ENCODE results near the gene EPB41L4A. TPM values are rescaled to one million over a fixed set of nuclear protein-coding genes. Genes with fewer than 3 reads are reported as not detected.

The EPB41L4A gene
- total RNA-seq, 1 donor from 2014 or later = 37.7 TPM

- no peak for DNase-seq (ENCODE audit: low spot score, unreplicated experiment)
- Mint-ChIP-seq H3K4me3 (ENCODE audit: low read depth) (no peak overlapping the region), H3K27ac (no peak overlapping the region), H3K9me3 (ENCODE audit: low read depth) (no peaks in the 10 kb centered on the region), H3K36me3 (ENCODE audit: insufficient read depth) (peaks cover 2% of the 10 kb centered on the region), H3K27me3 (no peaks in the 10 kb centered on the region), H3K4me1 (ENCODE audit: low read depth) (no peaks in the 10 kb centered on the region)
- TF ChIP-seq, protein P1, sequence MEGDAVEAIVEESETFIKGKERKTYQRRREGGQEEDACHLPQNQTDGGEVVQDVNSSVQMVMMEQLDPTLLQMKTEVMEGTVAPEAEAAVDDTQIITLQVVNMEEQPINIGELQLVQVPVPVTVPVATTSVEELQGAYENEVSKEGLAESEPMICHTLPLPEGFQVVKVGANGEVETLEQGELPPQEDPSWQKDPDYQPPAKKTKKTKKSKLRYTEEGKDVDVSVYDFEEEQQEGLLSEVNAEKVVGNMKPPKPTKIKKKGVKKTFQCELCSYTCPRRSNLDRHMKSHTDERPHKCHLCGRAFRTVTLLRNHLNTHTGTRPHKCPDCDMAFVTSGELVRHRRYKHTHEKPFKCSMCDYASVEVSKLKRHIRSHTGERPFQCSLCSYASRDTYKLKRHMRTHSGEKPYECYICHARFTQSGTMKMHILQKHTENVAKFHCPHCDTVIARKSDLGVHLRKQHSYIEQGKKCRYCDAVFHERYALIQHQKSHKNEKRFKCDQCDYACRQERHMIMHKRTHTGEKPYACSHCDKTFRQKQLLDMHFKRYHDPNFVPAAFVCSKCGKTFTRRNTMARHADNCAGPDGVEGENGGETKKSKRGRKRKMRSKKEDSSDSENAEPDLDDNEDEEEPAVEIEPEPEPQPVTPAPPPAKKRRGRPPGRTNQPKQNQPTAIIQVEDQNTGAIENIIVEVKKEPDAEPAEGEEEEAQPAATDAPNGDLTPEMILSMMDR (IDR thresholded peaks at IDR 0.05; ENCODE audit: unreplicated experiment) = no peak
Measured at GRCh38 chr5:112348915-112349314, 70.2 kb downstream of the EPB41L4A start.

- TF ChIP-seq, protein P1 (IDR thresholded peaks at IDR 0.05; ENCODE audit: unreplicated experiment) = no peak
- H3K27ac Mint-ChIP-seq = no peak overlapping the region
- DNase-seq (ENCODE audit: low spot score, unreplicated experiment) = no peak
- H3K36me3 Mint-ChIP-seq (ENCODE audit: insufficient read depth) = peaks cover 2% of the 10 kb centered on the region
- H3K4me3 Mint-ChIP-seq (ENCODE audit: low read depth) = no peak overlapping the region
- H3K27me3 Mint-ChIP-seq = no peaks in the 10 kb centered on the region
- H3K9me3 Mint-ChIP-seq (ENCODE audit: low read depth) = no peaks in the 10 kb centered on the region
- no peaks in the 10 kb centered on the region for H3K4me1 Mint-ChIP-seq (ENCODE audit: low read depth)
Measured at GRCh38 chr5:112348387-112348786, 70.7 kb downstream of the EPB41L4A start.

- Mint-ChIP-seq H3K4me3 (ENCODE audit: low read depth) (no peak overlapping the region), H3K27ac (no peak overlapping the region), H3K36me3 (ENCODE audit: insufficient read depth) (no peaks in the 10 kb centered on the region), H3K9me3 (ENCODE audit: low read depth) (no peaks in the 10 kb centered on the region), H3K27me3 (no peaks in the 10 kb centered on the region), H3K4me1 (ENCODE audit: low read depth) (peaks cover 4% of the 10 kb centered on the region)
- DNase-seq (ENCODE audit: low spot score, unreplicated experiment) = no peak
- TF ChIP-seq, protein P1 (IDR thresholded peaks at IDR 0.05; ENCODE audit: unreplicated experiment) = no peak
Measured at GRCh38 chr5:112346411-112347044, 72.5 kb downstream of the EPB41L4A start.

DNA sequence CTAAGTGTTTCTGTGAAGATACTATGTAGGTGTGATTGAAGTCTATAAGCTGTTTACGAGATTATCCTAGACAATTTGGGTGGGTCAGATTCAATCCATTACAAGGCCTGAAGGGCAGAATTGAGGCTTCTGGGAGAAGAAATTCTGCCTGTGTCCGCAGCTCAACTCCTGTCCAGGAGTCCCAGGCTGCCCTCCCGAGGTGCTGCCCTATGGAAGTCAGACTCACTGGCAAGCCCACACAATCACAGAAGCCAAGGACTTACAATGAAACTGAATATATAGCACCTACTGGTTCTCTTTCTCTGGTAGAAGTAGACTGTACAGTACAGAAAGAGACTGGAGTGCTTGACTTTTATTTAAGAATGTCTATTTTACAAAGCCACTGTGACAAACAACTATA is 74.5 kb downstream of the EPB41L4A start:
- H3K4me1 Mint-ChIP-seq (ENCODE audit: low read depth) = peaks cover 4% of the 10 kb centered on the region
- H3K27me3 Mint-ChIP-seq = no peaks in the 10 kb centered on the region
- no peaks in the 10 kb centered on the region for H3K9me3 Mint-ChIP-seq (ENCODE audit: low read depth)
- no peak overlapping the region for H3K27ac Mint-ChIP-seq
- DNase-seq (ENCODE audit: low spot score, unreplicated experiment) = no peak
- H3K4me3 Mint-ChIP-seq (ENCODE audit: low read depth) = no peak overlapping the region
- no peaks in the 10 kb centered on the region for H3K36me3 Mint-ChIP-seq (ENCODE audit: insufficient read depth)
- TF ChIP-seq, protein P1 (IDR thresholded peaks at IDR 0.05; ENCODE audit: unreplicated experiment) = no peak

GRCh38 chr5:112342389-112342788 is 76.7 kb downstream of the EPB41L4A start:
- Mint-ChIP-seq H3K36me3 (ENCODE audit: insufficient read depth) (no peaks in the 10 kb centered on the region), H3K27ac (no peak overlapping the region), H3K4me3 (ENCODE audit: low read depth) (no peak overlapping the region), H3K27me3 (no peaks in the 10 kb centered on the region), H3K4me1 (ENCODE audit: low read depth) (peaks cover 8% of the 10 kb centered on the region), H3K9me3 (ENCODE audit: low read depth) (no peaks in the 10 kb centered on the region)
- no peak for DNase-seq (ENCODE audit: low spot score, unreplicated experiment)
- TF ChIP-seq, protein P1 (IDR thresholded peaks at IDR 0.05; ENCODE audit: unreplicated experiment) = no peak

All from progenitor cell of endocrine pancreas (in vitro differentiated cells).